GM21423 (cell line): ENCODE results near the gene ARMC2.

Experiments used
- ATAC-seq: cut with Tn5 transposase; IDR thresholded peaks from one replicate; pipeline ENCODE4 v1.9.1; 2021; ENCODE audit warnings: mild to moderate bottlenecking, moderate library complexity; ENCODE audit not compliant: unreplicated experiment

The ARMC2 gene

GRCh38 chr6:109013656-109014305 is 165.6 kb downstream of the ARMC2 start:
- ATAC-seq, result no peak

GRCh38 chr6:109014606-109015005 is 166.4 kb downstream of the ARMC2 start:
- no peak for ATAC-seq

- ATAC-seq, result no peak
Observed at GRCh38 chr6:109015176-109015575, 167.0 kb downstream of the ARMC2 start.

GRCh38 chr6:109019911-109020310 is 171.7 kb downstream of the ARMC2 start:
- no peak for ATAC-seq

GRCh38 chr6:109021870-109022269 is 173.6 kb downstream of the ARMC2 start:
- ATAC-seq, result no peak

GRCh38 chr6:109023356-109023925 is 175.2 kb downstream of the ARMC2 start:
- no peak for ATAC-seq
